Neural cell (in vitro differentiated cells): ENCODE results near the gene ANAPC15.

Experiments used
- EZH2 ChIP-seq: fragments of 200-600, 300-800 bp; shearing (Covaris generic), sonication (generic); IDR thresholded peaks from 2 replicates; pipeline ENCODE4 v1.6.1; 2014; ENCODE audit warnings: antibody characterized with exemption, low read length, borderline replicate concordance, mild to moderate bottlenecking; ENCODE audit not compliant: insufficient read depth, poor library complexity, severe bottlenecking
- SMC3 ChIP-seq: fragments of 450-650 bp; conservative IDR thresholded peaks from 2 replicates; pipeline ENCODE4 v1.6.1; 2014; ENCODE audit warnings: antibody characterized with exemption, mild to moderate bottlenecking, moderate library complexity; ENCODE audit not compliant: poor library complexity
- TF ChIP-seq, protein P1 (sequence below): IDR thresholded peaks from 2 replicates; pipeline ENCODE4 v1.6.1; 2012; ENCODE audit warnings: borderline replicate concordance
- TF ChIP-seq, protein P2 (sequence below): fragments of 450-650 bp; IDR thresholded peaks from 2 replicates; pipeline ENCODE4 v1.5.1; 2014; ENCODE audit warnings: antibody characterized with exemption, mild to moderate bottlenecking, moderate library complexity; ENCODE audit not compliant: poor library complexity, severe bottlenecking

DNA sequence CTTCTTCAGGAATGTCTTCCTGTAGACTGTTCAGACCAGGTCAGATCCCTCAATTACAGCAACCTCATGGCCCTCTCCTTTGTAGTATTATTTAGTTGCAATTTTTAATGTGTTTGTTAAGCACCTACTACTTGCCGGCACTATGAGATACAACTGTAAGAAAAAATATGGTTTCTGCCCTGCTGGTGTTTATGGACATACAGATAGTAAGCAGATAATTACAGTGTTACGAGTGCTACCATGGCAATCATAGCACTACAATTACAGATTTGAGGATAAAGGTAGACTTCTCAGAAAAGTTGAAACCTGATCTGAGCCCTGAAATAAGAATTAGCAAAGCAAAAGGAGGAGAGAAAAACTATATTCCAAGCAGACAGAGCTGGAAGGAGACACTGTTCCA lies 29.1 kb downstream of the ANAPC15 start:
- TF ChIP-seq SMC3, result no peak
- no peak for TF ChIP-seq EZH2
- TF ChIP-seq, protein P1, sequence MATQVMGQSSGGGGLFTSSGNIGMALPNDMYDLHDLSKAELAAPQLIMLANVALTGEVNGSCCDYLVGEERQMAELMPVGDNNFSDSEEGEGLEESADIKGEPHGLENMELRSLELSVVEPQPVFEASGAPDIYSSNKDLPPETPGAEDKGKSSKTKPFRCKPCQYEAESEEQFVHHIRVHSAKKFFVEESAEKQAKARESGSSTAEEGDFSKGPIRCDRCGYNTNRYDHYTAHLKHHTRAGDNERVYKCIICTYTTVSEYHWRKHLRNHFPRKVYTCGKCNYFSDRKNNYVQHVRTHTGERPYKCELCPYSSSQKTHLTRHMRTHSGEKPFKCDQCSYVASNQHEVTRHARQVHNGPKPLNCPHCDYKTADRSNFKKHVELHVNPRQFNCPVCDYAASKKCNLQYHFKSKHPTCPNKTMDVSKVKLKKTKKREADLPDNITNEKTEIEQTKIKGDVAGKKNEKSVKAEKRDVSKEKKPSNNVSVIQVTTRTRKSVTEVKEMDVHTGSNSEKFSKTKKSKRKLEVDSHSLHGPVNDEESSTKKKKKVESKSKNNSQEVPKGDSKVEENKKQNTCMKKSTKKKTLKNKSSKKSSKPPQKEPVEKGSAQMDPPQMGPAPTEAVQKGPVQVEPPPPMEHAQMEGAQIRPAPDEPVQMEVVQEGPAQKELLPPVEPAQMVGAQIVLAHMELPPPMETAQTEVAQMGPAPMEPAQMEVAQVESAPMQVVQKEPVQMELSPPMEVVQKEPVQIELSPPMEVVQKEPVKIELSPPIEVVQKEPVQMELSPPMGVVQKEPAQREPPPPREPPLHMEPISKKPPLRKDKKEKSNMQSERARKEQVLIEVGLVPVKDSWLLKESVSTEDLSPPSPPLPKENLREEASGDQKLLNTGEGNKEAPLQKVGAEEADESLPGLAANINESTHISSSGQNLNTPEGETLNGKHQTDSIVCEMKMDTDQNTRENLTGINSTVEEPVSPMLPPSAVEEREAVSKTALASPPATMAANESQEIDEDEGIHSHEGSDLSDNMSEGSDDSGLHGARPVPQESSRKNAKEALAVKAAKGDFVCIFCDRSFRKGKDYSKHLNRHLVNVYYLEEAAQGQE, result no peak
- TF ChIP-seq, protein P2, sequence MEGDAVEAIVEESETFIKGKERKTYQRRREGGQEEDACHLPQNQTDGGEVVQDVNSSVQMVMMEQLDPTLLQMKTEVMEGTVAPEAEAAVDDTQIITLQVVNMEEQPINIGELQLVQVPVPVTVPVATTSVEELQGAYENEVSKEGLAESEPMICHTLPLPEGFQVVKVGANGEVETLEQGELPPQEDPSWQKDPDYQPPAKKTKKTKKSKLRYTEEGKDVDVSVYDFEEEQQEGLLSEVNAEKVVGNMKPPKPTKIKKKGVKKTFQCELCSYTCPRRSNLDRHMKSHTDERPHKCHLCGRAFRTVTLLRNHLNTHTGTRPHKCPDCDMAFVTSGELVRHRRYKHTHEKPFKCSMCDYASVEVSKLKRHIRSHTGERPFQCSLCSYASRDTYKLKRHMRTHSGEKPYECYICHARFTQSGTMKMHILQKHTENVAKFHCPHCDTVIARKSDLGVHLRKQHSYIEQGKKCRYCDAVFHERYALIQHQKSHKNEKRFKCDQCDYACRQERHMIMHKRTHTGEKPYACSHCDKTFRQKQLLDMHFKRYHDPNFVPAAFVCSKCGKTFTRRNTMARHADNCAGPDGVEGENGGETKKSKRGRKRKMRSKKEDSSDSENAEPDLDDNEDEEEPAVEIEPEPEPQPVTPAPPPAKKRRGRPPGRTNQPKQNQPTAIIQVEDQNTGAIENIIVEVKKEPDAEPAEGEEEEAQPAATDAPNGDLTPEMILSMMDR, result no peak
